ENCODE results near the gene SLN. TPM values are rescaled to one million over a fixed set of nuclear protein-coding genes. Genes with fewer than 3 reads are reported as not detected.

SLN gene
- total and polyA plus RNA-seq, 2 donors (not counting 3 experiments of a cell fraction or from before 2014, with no cell fraction given), result 0.25 TPM; not detected in 1

DNA sequence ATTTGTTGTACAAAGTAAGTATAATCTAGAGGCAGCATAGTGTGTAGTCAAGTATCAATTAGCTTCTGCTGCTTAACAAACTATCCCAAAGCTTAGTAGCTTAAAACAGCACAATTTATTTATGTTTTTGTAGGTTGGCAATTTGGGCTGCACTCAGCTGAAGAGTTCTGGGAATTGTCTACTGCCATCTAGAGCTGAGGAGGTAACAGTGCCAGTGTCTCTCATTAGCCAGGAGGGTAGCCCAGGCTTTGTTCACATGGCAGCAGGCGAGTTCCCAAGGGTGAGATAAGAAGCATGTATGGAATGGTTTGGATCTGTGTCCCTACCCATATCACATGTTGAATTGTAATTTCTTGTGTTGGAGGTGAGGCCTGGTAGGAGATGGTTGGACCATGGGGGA is 45.8 kb upstream of the SLN start:
- Histone ChIP-seq H3K9me3 (replicated peaks; ENCODE audit: control insufficient read depth, insufficient read depth, low read length) (no peaks in the 10 kb centered on the region), H2AFZ (ENCODE audit: low read depth, low read length) (no peak overlapping the region), H3K4me3 (replicated peaks in 1 of 3; ENCODE audit: insufficient read depth in 1 of 3, low read depth in 1 of 3, low read length in 3 of 3) (no peak overlapping the region), H3K27ac (ENCODE audit: insufficient read depth, low read depth, low read length) (no peak overlapping the region), H3K4me1 (ENCODE audit: control insufficient read depth, extremely low read depth, insufficient read depth, low read length) (no peaks in the 10 kb centered on the region), H3K4me2 (ENCODE audit: insufficient read depth, low read length) (no peak overlapping the region), H3K36me3 (ENCODE audit: control insufficient read depth in 2 of 2, extremely low read depth in 1 of 2, insufficient read depth in 2 of 2, low read length in 2 of 2) (no peaks in the 10 kb centered on the region), H3K27me3 (ENCODE audit: control insufficient read depth in 2 of 2, insufficient read depth in 2 of 2, low read length in 2 of 2) (peaks cover 3 to 6% of the 10 kb centered on the region in 2 experiments), H3K9ac (replicated peaks; ENCODE audit: extremely low read depth, insufficient read depth, low read length) (no peak overlapping the region), H3K9me1 (replicated peaks; ENCODE audit: control insufficient read depth, extremely low read depth, insufficient read depth, low read length) (no peaks in the 10 kb centered on the region), H3K79me2 (ENCODE audit: control insufficient read depth, insufficient read depth, low read length) (no peaks in the 10 kb centered on the region), H4K20me1 (replicated peaks; ENCODE audit: control insufficient read depth, extremely low read depth, insufficient read depth, low read length) (no peaks in the 10 kb centered on the region)
- no peak for DNase-seq (ENCODE audit: low read depth, low spot score)
- dilution Hi-C loops (cut with MboI; ENCODE audit: extremely low pct_ligation_motif_present, low sequenced_read_pairs), result no loop called here
- ChIA-PET CTCF (interaction anchor here (1.2 to 1.5 kb wide), 5 partner anchors 10 to 195 kb away, joined by 3 to 8 read pairs (median 4); no protein-coding TSS in a partner anchor), POLR2A (no interaction called here)
- intact Hi-C loops (cut with micrococcal nuclease), result no loop called here
- no peak for TF ChIP-seq JUN (IDR thresholded peaks at IDR 0.05; ENCODE audit: borderline replicate concordance, insufficient read depth, insufficient read length, low read depth)
- no peak for TF ChIP-seq MYC (IDR thresholded peaks at IDR 0.05; ENCODE audit: low read depth, low read length)
- no peak for TF ChIP-seq POLR2A (IDR thresholded peaks at IDR 0.05; ENCODE audit: low read depth, low read length)
- TF ChIP-seq GATA2 (IDR thresholded peaks at IDR 0.05; ENCODE audit: insufficient read depth, insufficient read length, low read depth, low read length), result no peak
- TF ChIP-seq, protein P1, sequence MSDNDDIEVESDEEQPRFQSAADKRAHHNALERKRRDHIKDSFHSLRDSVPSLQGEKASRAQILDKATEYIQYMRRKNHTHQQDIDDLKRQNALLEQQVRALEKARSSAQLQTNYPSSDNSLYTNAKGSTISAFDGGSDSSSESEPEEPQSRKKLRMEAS (IDR thresholded peaks at IDR 0.05; ENCODE audit: insufficient read depth, insufficient read length), result no peak
- TF ChIP-seq EZH2 (IDR thresholded peaks at IDR 0.05; ENCODE audit: borderline replicate concordance, low read depth, low read length, severe bottlenecking), result no peak
- no peak for TF ChIP-seq FOS (IDR thresholded peaks at IDR 0.05; ENCODE audit: borderline replicate concordance, insufficient read depth, low read length)
- TF ChIP-seq, protein P2, sequence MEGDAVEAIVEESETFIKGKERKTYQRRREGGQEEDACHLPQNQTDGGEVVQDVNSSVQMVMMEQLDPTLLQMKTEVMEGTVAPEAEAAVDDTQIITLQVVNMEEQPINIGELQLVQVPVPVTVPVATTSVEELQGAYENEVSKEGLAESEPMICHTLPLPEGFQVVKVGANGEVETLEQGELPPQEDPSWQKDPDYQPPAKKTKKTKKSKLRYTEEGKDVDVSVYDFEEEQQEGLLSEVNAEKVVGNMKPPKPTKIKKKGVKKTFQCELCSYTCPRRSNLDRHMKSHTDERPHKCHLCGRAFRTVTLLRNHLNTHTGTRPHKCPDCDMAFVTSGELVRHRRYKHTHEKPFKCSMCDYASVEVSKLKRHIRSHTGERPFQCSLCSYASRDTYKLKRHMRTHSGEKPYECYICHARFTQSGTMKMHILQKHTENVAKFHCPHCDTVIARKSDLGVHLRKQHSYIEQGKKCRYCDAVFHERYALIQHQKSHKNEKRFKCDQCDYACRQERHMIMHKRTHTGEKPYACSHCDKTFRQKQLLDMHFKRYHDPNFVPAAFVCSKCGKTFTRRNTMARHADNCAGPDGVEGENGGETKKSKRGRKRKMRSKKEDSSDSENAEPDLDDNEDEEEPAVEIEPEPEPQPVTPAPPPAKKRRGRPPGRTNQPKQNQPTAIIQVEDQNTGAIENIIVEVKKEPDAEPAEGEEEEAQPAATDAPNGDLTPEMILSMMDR (IDR thresholded peaks at IDR 0.05; ENCODE audit: extremely low read depth in 1 of 2, insufficient read depth in 1 of 2, low read depth in 1 of 2, low read length in 2 of 2), result no peak
- FAIRE-seq, result no peak
- no TSS peak for BruUV-seq (replicated peaks)

All from endothelial cell of umbilical vein (primary cell).